GM12865 (cell line): ENCODE results near the gene SUN5.

Experiments
- DNase-seq: peaks from one replicate; pipeline ENCODE4 v3.0.0; 2010; ENCODE audit warnings: low read depth
- H3K4me3 ChIP-seq: 2 replicates; pipeline ENCODE4 v1.5.1; 2011; ENCODE audit warnings: mild to moderate bottlenecking, low read depth, low read length, control low read depth
- CTCF ChIP-seq: IDR thresholded peaks from 2 replicates; pipeline ENCODE4 v1.5.1; 2011; ENCODE audit warnings: low read length, control low read depth, low read depth, inconsistent platforms; ENCODE audit not compliant: insufficient read depth; ENCODE audit errors: missing control alignments

The SUN5 gene

GRCh38 chr20:33013701-33014326 lies 9.6 kb upstream of the SUN5 start:
- TF ChIP-seq CTCF = no peak
- DNase-seq = no peak
- no peak overlapping the region for H3K4me3 ChIP-seq

- DNase-seq = no peak
- H3K4me3 ChIP-seq = no peak overlapping the region
- TF ChIP-seq CTCF = no peak
These were observed 8.3 kb upstream of the SUN5 start for GRCh38 chr20:33012327-33013189.

DNA sequence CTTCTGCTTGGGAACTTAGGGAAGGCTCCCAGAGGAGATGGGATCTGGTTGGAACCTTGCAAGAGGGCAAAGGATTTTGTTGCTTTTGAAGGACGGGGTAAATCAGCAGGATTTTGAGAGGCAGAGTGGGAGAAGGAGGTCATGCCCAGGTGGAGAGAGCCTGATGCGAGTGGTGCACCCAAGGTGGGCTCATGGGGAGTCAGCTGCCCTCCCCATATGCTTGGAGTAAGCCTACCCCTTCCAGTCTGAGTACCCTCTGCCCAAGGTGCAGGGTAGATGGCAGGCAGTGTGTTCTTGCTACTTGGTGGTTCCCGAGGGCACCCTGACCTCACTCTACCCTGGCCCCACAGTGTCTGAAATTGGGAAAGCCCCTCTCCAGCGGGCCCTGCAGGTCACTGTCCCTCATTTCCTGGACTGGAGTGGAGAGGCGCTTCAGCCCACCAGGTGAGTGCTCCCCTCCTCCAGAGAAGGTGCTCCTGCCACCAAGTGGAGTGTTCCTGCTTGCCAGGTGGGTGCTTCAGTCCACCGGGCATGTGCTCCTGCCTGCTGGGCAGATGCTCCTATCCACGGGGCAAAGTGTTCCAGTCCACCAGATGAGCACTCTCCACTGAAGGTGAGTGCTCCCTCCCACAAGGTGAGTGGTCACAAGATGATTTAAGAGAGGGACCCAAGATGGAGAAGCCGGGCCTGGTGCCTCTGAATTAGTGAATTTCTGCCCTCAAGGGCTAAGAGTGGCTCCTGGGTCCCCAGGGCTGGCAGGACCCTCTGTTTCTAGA lies 6.6 kb upstream of the SUN5 start:
- no peak for TF ChIP-seq CTCF
- no peak for DNase-seq
- no peak overlapping the region for H3K4me3 ChIP-seq

DNA sequence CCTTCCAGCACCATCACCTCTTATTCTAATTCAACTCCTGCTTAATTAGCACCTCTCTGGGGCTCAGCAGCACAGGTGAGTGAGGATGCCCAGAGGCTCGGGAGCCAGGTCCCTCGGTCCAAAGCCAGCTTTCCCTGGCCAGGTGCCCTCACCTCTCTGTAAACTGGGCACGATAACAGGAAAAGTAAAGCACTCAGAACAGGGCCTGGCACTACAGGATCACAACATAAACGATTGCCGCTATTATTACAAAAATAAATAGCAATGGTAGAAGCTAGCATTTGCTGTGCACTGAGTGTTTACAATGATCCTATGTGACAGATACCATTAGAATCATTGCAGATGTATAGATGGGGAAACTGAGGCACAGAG lies 5.9 kb upstream of the SUN5 start:
- no peak overlapping the region for H3K4me3 ChIP-seq
- no peak for TF ChIP-seq CTCF
- DNase-seq = no peak

DNA sequence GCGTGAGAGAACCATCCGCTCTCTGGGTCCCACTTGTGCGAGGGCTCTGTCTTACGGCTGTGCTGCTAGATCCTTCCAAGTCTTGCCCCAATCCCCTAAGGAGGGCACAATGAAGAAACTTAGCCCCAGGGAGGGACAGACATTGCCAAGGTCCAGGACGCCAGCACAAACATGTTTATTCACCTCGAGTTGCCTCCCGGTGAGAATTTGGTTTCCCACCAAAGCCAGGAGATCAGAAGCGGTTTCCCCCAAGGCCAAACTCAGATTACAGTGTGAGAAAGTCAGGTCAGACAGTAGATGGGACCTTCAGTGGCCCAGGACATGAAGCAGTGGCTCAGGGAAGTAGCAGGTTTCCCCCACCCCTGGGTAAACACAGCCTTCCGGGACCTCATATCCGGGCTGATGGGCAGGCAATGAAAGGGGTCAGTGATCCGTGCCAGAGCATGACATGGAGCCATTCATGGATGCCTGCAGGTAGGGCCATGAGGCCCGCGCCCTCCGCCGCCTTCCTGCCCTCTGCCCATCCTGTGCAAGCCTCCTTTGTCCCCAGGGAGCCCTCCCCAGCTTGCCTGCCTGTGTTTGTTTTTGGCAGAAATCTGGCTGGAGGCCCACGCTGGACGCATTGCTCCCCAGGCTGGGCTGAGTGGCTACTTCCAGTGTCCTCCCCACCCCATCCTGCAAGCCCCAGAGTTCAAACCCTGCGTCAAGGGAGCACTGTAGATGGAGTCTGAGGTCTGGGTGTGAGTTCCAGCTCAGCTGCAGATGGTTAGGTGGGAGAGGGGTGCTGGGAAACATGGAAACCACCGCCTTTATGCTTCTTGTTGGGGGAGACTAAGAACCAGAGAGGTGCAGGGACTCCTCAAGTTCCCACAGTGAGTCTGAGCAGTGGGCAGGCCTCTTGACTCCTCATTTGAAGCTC lies 5.2 kb upstream of the SUN5 start:
- DNase-seq = no peak
- TF ChIP-seq CTCF = no peak
- H3K4me3 ChIP-seq = no peak overlapping the region
